SK-N-SH (cell line): ENCODE data around the gene SCTR. TPM values are rescaled to one million over a fixed set of nuclear protein-coding genes. Genes with fewer than 3 reads are reported as not detected.

Source experiments
- CTCF ChIA-PET: fragments of 300-600, 350-600 bp; formaldehyde crosslinking; extraction: SDS; loops from one replicate; lab custom pipeline; 2021; lab: Yijun Ruan, JAX
- POLR2A ChIA-PET: fragments of 350-600 bp; sonication (Branson Sonifier 250); formaldehyde crosslinking; extraction: SDS; loops from one replicate; lab custom pipeline; 2020; ENCODE audit warnings: antibody characterized with exemption, inconsistent platforms; lab: Yijun Ruan, JAX
- DNase-seq: peaks from one replicate; pipeline ENCODE4 v3.0.0; 2012
- H2AFZ ChIP-seq: fragments of 200-600 bp; sonication (generic); 2 replicates; pipeline ENCODE4 v1.8.1; 2016; ENCODE audit warnings: antibody characterized with exemption, mild to moderate bottlenecking, low read depth
- H3F3A ChIP-seq: fragments of 200-600 bp; sonication (generic); replicated peaks from 2 replicates; pipeline ENCODE3; 2016; ENCODE audit warnings: antibody characterized with exemption, mild to moderate bottlenecking; ENCODE audit not compliant: insufficient read depth
- H3K27ac ChIP-seq, 2 experiments: fragments of 200-500 bp in 1 of 2; fragments of 200-600 bp in 1 of 2; sonication (Bioruptor generic) in 1 of 2; sonication (generic), shearing (Covaris generic) in 1 of 2; 2 replicates each; pipeline versions ENCODE4 v1.5.1 to v1.6.1; 2014 to 2016; ENCODE audit warnings: low read depth in 2 of 2, inconsistent platforms in 1 of 2, low read length in 1 of 2, mild to moderate bottlenecking in 1 of 2, mixed read lengths in 1 of 2
- H3K27me3 ChIP-seq: fragments of 200-600 bp; sonication (generic), shearing (Covaris generic); 2 replicates; pipeline ENCODE4 v1.6.1; 2016; ENCODE audit warnings: mixed run types; ENCODE audit not compliant: insufficient read depth
- H3K36me3 ChIP-seq, 2 experiments: fragments of 200-500 bp in 1 of 2; fragments of 200-600 bp in 1 of 2; sonication (Bioruptor generic) in 1 of 2; sonication (generic) in 1 of 2; replicated peaks in 1 of 2; 2 replicates each; pipeline versions ENCODE3 to v1.5.1; 2014 to 2016; ENCODE audit warnings: low read length in 1 of 2, mild to moderate bottlenecking in 1 of 2; ENCODE audit not compliant: insufficient read depth in 2 of 2, control insufficient read depth in 1 of 2
- H3K4me1 ChIP-seq, 2 experiments: fragments of 200-500 bp in 1 of 2; fragments of 200-600 bp in 1 of 2; sonication (Bioruptor generic) in 1 of 2; sonication (generic), shearing (Covaris generic) in 1 of 2; 2 replicates each; pipeline versions ENCODE4 v1.5.1 to v1.6.1; 2014 to 2016; ENCODE audit warnings: low read depth in 1 of 2, low read length in 1 of 2, mixed run types in 1 of 2; ENCODE audit not compliant: insufficient read depth in 2 of 2, control insufficient read depth in 1 of 2
- H3K4me2 ChIP-seq: fragments of 200-600 bp; sonication (generic), shearing (Covaris generic); 2 replicates; pipeline ENCODE4 v1.6.1; 2017; ENCODE audit warnings: mixed run types
- H3K4me3 ChIP-seq, 2 experiments: fragments of 200-500 bp in 1 of 2; fragments of 200-600 bp in 1 of 2; sonication (Bioruptor generic) in 1 of 2; sonication (generic), shearing (Covaris generic) in 1 of 2; 2 replicates each; pipeline versions ENCODE4 v1.5.1 to v1.8.1; 2014 to 2016; ENCODE audit warnings: low read depth in 2 of 2, inconsistent platforms in 1 of 2, low read length in 1 of 2, mild to moderate bottlenecking in 1 of 2, mixed read lengths in 1 of 2, moderate library complexity in 1 of 2
- H3K79me2 ChIP-seq: fragments of 200-600 bp; sonication (generic); 2 replicates; pipeline ENCODE4 v1.8.1; 2017; ENCODE audit warnings: mild to moderate bottlenecking; ENCODE audit not compliant: insufficient read depth
- H3K9ac ChIP-seq: fragments of 200-600 bp; sonication (generic); 2 replicates; pipeline ENCODE4 v1.6.1; 2017; ENCODE audit warnings: mixed run types
- H3K9me2 ChIP-seq: fragments of 200-600 bp; sonication (generic); 2 replicates; pipeline ENCODE4 v1.6.1; 2017; ENCODE audit warnings: mixed run types
- H3K9me3 ChIP-seq: fragments of 200-600 bp; sonication (generic); 2 replicates; pipeline ENCODE4 v1.6.1; 2017; ENCODE audit warnings: mixed run types, mild to moderate bottlenecking, moderate library complexity
- H4K20me1 ChIP-seq: fragments of 200-600 bp; sonication (generic); 2 replicates; pipeline ENCODE4 v1.6.1; 2017; ENCODE audit warnings: mild to moderate bottlenecking, mixed run types; ENCODE audit not compliant: insufficient read depth
- EP300 ChIP-seq, 2 experiments: IDR thresholded peaks; 2 replicates each; pipeline versions ENCODE4 v1.4.0 to v1.6.1; 2012; ENCODE audit warnings: borderline replicate concordance in 1 of 2, low read depth in 1 of 2, low read length in 1 of 2
- FOSL2 ChIP-seq: IDR thresholded peaks from 2 replicates; pipeline ENCODE4 v1.4.0; 2012; ENCODE audit warnings: low read depth, mild to moderate bottlenecking, moderate library complexity, borderline replicate concordance
- FOXJ3 ChIP-seq: sonication (generic); formaldehyde crosslinking; IDR thresholded peaks from 2 replicates; pipeline ENCODE4 v1.5.1; 2020; ENCODE audit warnings: mild to moderate bottlenecking, missing genetic modification reagents
- GABPA ChIP-seq: IDR thresholded peaks from 2 replicates; pipeline ENCODE4 v1.4.0; 2012; ENCODE audit warnings: low read depth, mild to moderate bottlenecking
- JUND ChIP-seq: IDR thresholded peaks from 2 replicates; pipeline ENCODE4 v1.4.0; 2012
- MEF2A ChIP-seq: IDR thresholded peaks from 2 replicates; pipeline ENCODE4 v1.4.0; 2012; ENCODE audit warnings: low read depth, borderline replicate concordance
- NRF1 ChIP-seq: IDR thresholded peaks from 2 replicates; pipeline ENCODE4 v1.6.1; 2012; ENCODE audit warnings: low read depth, mild to moderate bottlenecking, low read length
- RFX5 ChIP-seq: IDR thresholded peaks from 2 replicates; pipeline ENCODE4 v1.6.1; 2012; ENCODE audit warnings: mild to moderate bottlenecking, improper control_type of control experiment, low read length
- TAF1 ChIP-seq: IDR thresholded peaks from 2 replicates; pipeline ENCODE4 v1.6.1; 2012; ENCODE audit warnings: low read depth, mild to moderate bottlenecking, low read length, moderate library complexity, borderline replicate concordance
- WGBS: methylation state at CpG from one replicate; pipeline ENCODE4 v1.1.6; 2017; ENCODE audit warnings: low lambda C conversion rate; 5-methylcytosine and 5-hydroxymethylcytosine counted together
- polyA plus RNA-seq, 3 experiments: library from polyadenylated mRNA; depleted of rRNA; stranded (reverse); fragments of >200 nt; gene quantifications; 2 replicates each; pipeline ENCODE4 v1.2.3, GENCODE V29; 2012
- TF ChIP-seq, protein P1 (sequence below): IDR thresholded peaks from 2 replicates; pipeline ENCODE4 v1.4.0; 2012; ENCODE audit warnings: low read depth
- TF ChIP-seq, protein P2 (sequence below): IDR thresholded peaks from 2 replicates; pipeline ENCODE4 v1.6.1; 2012; ENCODE audit warnings: mild to moderate bottlenecking, low read depth, low read length, moderate library complexity
- TF ChIP-seq, protein P3 (sequence below): fragments of 150-350 bp; IDR thresholded peaks from 2 replicates; pipeline ENCODE4 v1.6.1; 2016; ENCODE audit warnings: mild to moderate bottlenecking, low read depth, low read length
- TF ChIP-seq, protein P4 (sequence below): fragments of 150-350 bp; IDR thresholded peaks from 2 replicates; pipeline ENCODE4 v1.6.1; 2017; ENCODE audit warnings: antibody characterized with exemption, low read length, low read depth, borderline replicate concordance

SCTR gene
- polyA plus RNA-seq, 1 of the 3 experiments (the other 2 are of a cell fraction) = not detected

DNA sequence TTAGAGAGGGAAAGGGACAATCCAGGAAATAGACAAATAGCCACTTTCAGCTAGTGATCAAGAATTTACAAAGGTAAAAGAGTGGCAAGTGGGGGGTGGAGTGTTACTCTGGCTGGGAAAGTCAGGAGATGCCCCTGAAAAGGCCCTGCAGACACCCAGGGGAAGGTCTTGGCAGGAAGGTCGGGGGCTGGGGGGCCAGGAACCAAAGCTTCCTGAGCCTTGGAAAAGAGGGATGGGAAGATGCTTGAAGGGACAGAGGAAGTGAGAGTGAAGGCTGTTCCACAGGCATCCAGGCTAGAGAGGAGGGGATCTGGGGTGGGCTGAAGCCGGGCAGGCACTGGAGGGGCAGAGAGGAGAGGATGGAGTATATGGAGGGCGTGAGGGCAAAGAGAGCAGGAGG is 96.5 kb downstream of the SCTR start (continued):
- TF ChIP-seq, protein P1, sequence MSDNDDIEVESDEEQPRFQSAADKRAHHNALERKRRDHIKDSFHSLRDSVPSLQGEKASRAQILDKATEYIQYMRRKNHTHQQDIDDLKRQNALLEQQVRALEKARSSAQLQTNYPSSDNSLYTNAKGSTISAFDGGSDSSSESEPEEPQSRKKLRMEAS = no peak

DNA sequence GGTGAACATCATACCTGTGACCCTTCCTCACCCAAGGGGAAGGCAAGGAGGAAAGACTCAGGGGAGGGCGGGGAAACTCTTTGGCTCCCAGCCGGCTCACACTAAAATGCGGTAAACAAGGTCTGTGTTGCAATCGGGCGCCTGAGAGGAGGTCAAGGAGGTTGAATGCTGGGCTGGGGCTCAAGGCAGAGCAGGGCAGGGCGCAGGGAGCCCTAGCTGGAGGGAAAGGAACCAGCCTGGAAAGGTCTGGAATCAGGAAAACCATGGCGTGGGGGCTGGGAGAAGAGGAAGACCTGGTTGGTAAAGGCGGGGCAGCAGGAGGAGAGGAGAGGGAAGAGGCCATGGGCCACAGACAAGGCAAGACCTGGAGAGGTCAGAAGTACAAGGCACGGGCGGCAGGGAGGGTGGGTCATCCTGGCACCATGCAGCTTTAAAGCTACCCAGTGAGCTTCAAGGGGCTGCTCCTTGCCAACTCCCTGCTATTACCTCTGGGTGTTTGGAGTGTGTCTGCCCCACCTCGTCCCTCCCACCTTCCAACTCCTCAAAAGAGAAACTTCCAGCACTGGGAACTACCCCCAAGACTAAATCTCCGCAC is 97.4 kb downstream of the SCTR start:
- H2AFZ ChIP-seq = no peak overlapping the region
- H3K4me1 ChIP-seq = peaks cover 0 to 5% of the 10 kb centered on the region in 2 experiments; a peak in 2 of 4 replicates
- TF ChIP-seq FOSL2 (no peak), JUND (no peak), GABPA (no peak), TAF1 (no peak), EP300 (IDR thresholded peaks at IDR 0.05; ENCODE audit: borderline replicate concordance in 1 of 2, low read depth in 1 of 2, low read length in 1 of 2) (no peak)
- TF ChIP-seq, protein P2, sequence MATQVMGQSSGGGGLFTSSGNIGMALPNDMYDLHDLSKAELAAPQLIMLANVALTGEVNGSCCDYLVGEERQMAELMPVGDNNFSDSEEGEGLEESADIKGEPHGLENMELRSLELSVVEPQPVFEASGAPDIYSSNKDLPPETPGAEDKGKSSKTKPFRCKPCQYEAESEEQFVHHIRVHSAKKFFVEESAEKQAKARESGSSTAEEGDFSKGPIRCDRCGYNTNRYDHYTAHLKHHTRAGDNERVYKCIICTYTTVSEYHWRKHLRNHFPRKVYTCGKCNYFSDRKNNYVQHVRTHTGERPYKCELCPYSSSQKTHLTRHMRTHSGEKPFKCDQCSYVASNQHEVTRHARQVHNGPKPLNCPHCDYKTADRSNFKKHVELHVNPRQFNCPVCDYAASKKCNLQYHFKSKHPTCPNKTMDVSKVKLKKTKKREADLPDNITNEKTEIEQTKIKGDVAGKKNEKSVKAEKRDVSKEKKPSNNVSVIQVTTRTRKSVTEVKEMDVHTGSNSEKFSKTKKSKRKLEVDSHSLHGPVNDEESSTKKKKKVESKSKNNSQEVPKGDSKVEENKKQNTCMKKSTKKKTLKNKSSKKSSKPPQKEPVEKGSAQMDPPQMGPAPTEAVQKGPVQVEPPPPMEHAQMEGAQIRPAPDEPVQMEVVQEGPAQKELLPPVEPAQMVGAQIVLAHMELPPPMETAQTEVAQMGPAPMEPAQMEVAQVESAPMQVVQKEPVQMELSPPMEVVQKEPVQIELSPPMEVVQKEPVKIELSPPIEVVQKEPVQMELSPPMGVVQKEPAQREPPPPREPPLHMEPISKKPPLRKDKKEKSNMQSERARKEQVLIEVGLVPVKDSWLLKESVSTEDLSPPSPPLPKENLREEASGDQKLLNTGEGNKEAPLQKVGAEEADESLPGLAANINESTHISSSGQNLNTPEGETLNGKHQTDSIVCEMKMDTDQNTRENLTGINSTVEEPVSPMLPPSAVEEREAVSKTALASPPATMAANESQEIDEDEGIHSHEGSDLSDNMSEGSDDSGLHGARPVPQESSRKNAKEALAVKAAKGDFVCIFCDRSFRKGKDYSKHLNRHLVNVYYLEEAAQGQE = no peak
- TF ChIP-seq, protein P3, sequence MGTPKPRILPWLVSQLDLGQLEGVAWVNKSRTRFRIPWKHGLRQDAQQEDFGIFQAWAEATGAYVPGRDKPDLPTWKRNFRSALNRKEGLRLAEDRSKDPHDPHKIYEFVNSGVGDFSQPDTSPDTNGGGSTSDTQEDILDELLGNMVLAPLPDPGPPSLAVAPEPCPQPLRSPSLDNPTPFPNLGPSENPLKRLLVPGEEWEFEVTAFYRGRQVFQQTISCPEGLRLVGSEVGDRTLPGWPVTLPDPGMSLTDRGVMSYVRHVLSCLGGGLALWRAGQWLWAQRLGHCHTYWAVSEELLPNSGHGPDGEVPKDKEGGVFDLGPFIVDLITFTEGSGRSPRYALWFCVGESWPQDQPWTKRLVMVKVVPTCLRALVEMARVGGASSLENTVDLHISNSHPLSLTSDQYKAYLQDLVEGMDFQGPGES = no peak
- ChIA-PET POLR2A (no interaction called here), CTCF (interaction anchor here (1.0 to 1.2 kb wide), 2 partner anchors 17 to 50 kb away, joined by 3 read pairs; no protein-coding TSS in a partner anchor)
- peaks cover 7% of the 10 kb centered on the region for H3K27me3 ChIP-seq
- no peaks in the 10 kb centered on the region for H3K9me3 ChIP-seq
- H4K20me1 ChIP-seq = no peaks in the 10 kb centered on the region
- no peaks in the 10 kb centered on the region for H3K9me2 ChIP-seq
- H3K4me3 ChIP-seq = no peak overlapping the region
- no peak for DNase-seq
- no peak overlapping the region for H3K4me2 ChIP-seq
- no peaks in the 10 kb centered on the region for H3K36me3 ChIP-seq
- no peak overlapping the region for H3K9ac ChIP-seq
- 61% methylated on average over 12 of the region's 12 CpGs for WGBS
- H3F3A ChIP-seq = no peaks in the 10 kb centered on the region
- H3K27ac ChIP-seq = no peak overlapping the region
- H3K79me2 ChIP-seq = no peaks in the 10 kb centered on the region

DNA sequence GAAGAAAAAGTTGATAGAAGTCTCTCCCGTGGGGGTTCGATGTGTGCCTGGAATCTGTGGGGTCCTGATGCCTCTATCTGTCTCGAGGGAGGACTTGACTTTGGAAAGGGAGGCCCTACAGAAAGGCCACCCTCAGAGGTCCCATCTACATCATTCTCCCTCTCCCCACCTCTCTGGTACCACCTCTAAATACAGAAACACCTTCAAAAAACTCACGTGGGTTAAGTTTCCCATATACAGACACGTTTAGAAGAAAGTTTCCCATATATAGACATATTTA is 97.9 kb downstream of the SCTR start:
- H3K9ac ChIP-seq = no peak overlapping the region
- no peaks in the 10 kb centered on the region for H3K9me2 ChIP-seq
- peaks cover 0 to 4% of the 10 kb centered on the region in 2 experiments; a peak in 2 of 4 replicates for H3K4me1 ChIP-seq
- H3K36me3 ChIP-seq = no peaks in the 10 kb centered on the region
- no peaks in the 10 kb centered on the region for H3F3A ChIP-seq
- no peaks in the 10 kb centered on the region for H3K79me2 ChIP-seq
- no peaks in the 10 kb centered on the region for H3K9me3 ChIP-seq
- H3K27me3 ChIP-seq = peaks cover 7% of the 10 kb centered on the region
- CTCF ChIA-PET = interaction anchor here (1.2 kb wide), 1 partner anchor 16 kb away, joined by 3 read pairs; no protein-coding TSS in a partner anchor
- 11% methylated on average over 5 of the region's 5 CpGs for WGBS
- no peak overlapping the region for H3K4me3 ChIP-seq
- POLR2A ChIA-PET = no interaction called here
- no peak overlapping the region for H3K27ac ChIP-seq
- no peak overlapping the region for H2AFZ ChIP-seq
- no peaks in the 10 kb centered on the region for H4K20me1 ChIP-seq
- DNase-seq = no peak
- no peak overlapping the region for H3K4me2 ChIP-seq
- TF ChIP-seq FOXJ3 (CRISPR knock-in tag) = no peak
- TF ChIP-seq NRF1 = no peak
- TF ChIP-seq, protein P3 = no peak
- TF ChIP-seq, protein P4, sequence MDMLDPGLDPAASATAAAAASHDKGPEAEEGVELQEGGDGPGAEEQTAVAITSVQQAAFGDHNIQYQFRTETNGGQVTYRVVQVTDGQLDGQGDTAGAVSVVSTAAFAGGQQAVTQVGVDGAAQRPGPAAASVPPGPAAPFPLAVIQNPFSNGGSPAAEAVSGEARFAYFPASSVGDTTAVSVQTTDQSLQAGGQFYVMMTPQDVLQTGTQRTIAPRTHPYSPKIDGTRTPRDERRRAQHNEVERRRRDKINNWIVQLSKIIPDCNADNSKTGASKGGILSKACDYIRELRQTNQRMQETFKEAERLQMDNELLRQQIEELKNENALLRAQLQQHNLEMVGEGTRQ = no peak
- TF ChIP-seq, protein P2 = no peak
- TF ChIP-seq RFX5 = no peak
- no peak for TF ChIP-seq MEF2A
